ENCODE data around the gene MAGI2.

Gene MAGI2

GRCh38 chr7:78101076-78101475 lies 1352.4 kb downstream of the MAGI2 start:
- no peak for DNase-seq

- DNase-seq, result no peak
These were observed 1353.6 kb downstream of the MAGI2 start for GRCh38 chr7:78099715-78100394.

- no peak for DNase-seq
These were observed 1357.9 kb downstream of the MAGI2 start for GRCh38 chr7:78095549-78095948.

GRCh38 chr7:78092331-78092730 lies 1361.1 kb downstream of the MAGI2 start:
- no peak for DNase-seq

- no peak for DNase-seq
These were observed 1362.9 kb downstream of the MAGI2 start for GRCh38 chr7:78090616-78091015.

- no peak for DNase-seq
These were observed 1369.9 kb downstream of the MAGI2 start for GRCh38 chr7:78083476-78084120.

GRCh38 chr7:78082556-78082955 lies 1370.9 kb downstream of the MAGI2 start:
- no peak for DNase-seq

GRCh38 chr7:78081888-78082287 lies 1371.6 kb downstream of the MAGI2 start:
- DNase-seq, result no peak

- no peak for DNase-seq
These were observed 1372.1 kb downstream of the MAGI2 start for GRCh38 chr7:78081344-78081743.

GRCh38 chr7:78080811-78081210 lies 1372.7 kb downstream of the MAGI2 start:
- no peak for DNase-seq

GRCh38 chr7:78080241-78080640 lies 1373.2 kb downstream of the MAGI2 start:
- no peak for DNase-seq

- no peak for DNase-seq
These were observed 1378.8 kb downstream of the MAGI2 start for GRCh38 chr7:78074713-78075112.

GRCh38 chr7:78073609-78074382 lies 1379.7 kb downstream of the MAGI2 start:
- peak; percentile 61 for DNase-seq

- DNase-seq, result no peak
These were observed 1381.3 kb downstream of the MAGI2 start for GRCh38 chr7:78072201-78072590.

- DNase-seq, result no peak
These were observed 1381.8 kb downstream of the MAGI2 start for GRCh38 chr7:78071491-78072200.

GRCh38 chr7:78066599-78066998 lies 1386.9 kb downstream of the MAGI2 start:
- DNase-seq, result no peak

GRCh38 chr7:78063758-78064157 lies 1389.7 kb downstream of the MAGI2 start:
- no peak for DNase-seq

- no peak for DNase-seq
These were observed 1391.3 kb downstream of the MAGI2 start for GRCh38 chr7:78062214-78062613.

- DNase-seq, result no peak
These were observed 1395.9 kb downstream of the MAGI2 start for GRCh38 chr7:78057571-78057970.

GRCh38 chr7:78055599-78055998 lies 1397.9 kb downstream of the MAGI2 start:
- DNase-seq, result no peak

- no peak for DNase-seq
These were observed 1398.4 kb downstream of the MAGI2 start for GRCh38 chr7:78055001-78055573.

- no peak for DNase-seq
These were observed 1401.4 kb downstream of the MAGI2 start for GRCh38 chr7:78052112-78052511.

- DNase-seq, result no peak
These were observed 1405.7 kb downstream of the MAGI2 start for GRCh38 chr7:78047800-78048199.

Data from COR-L47 (cell line).